Measurements from ENCODE around the gene MACROD2. TPM values are rescaled to one million over a fixed set of nuclear protein-coding genes. Genes with fewer than 3 reads are reported as not detected.

The MACROD2 gene
- total and polyA plus RNA-seq, 11 donors = 0.54 to 5.4 (median 2.4) TPM

- no peaks in the 10 kb centered on the region for H3K4me1 ChIP-seq
- H3K4me3 ChIP-seq = no peak overlapping the region
- H3K9me3 ChIP-seq = no peaks in the 10 kb centered on the region
- intact Hi-C loops (cut with DNase I) = no loop called here
- DNase-seq (no peak), ATAC-seq (no peak)
- TF ChIP-seq CTCF (IDR thresholded peaks at IDR 0.05) = no peak
- TF ChIP-seq POLR2A (IDR thresholded peaks at IDR 0.05) = no peak
- no peaks in the 10 kb centered on the region for H3K36me3 ChIP-seq
- H3K27me3 ChIP-seq = peaks cover 0 to 4% (median 0%) of the 10 kb centered on the region in 9 donors
- H3K27ac ChIP-seq = no peak overlapping the region
Observed at GRCh38 chr20:16018881-16019280, 2023.6 kb downstream of the MACROD2 start.

- no peaks in the 10 kb centered on the region for H3K36me3 ChIP-seq
- no peaks in the 10 kb centered on the region for H3K9me3 ChIP-seq
- WGBS, 4 donors = 59 to 64% (median 62%) methylated on average over 3 of the region's 3 CpGs
- H3K4me1 ChIP-seq = no peaks in the 10 kb centered on the region
- no peak for ATAC-seq
- peaks cover 0 to 4% (median 0%) of the 10 kb centered on the region in 9 donors for H3K27me3 ChIP-seq
- TF ChIP-seq POLR2A (IDR thresholded peaks at IDR 0.05) = no peak
- TF ChIP-seq CTCF (IDR thresholded peaks at IDR 0.05) = no peak
- no peak overlapping the region for H3K4me3 ChIP-seq
- H3K27ac ChIP-seq = no peak overlapping the region
- intact Hi-C loops (cut with DNase I) = no loop called here
- no peak for DNase-seq
Observed at GRCh38 chr20:16020971-16021370, 2025.7 kb downstream of the MACROD2 start.

- no peak for TF ChIP-seq POLR2A (IDR thresholded peaks at IDR 0.05)
- no peak for TF ChIP-seq CTCF (IDR thresholded peaks at IDR 0.05)
- intact Hi-C loops (cut with DNase I) = no loop called here
- DNase-seq = no peak
- 65 to 88% (median 71%) methylated on average over 1 of the region's 1 CpG for WGBS, 4 donors
- Histone ChIP-seq H3K9me3 (no peaks in the 10 kb centered on the region), H3K27ac (no peak overlapping the region), H3K4me1 (no peaks in the 10 kb centered on the region), H3K27me3 (no peaks in the 10 kb centered on the region), H3K4me3 (no peak overlapping the region), H3K36me3 (no peaks in the 10 kb centered on the region)
- ATAC-seq = no peak
Observed at GRCh38 chr20:16025084-16025483, 2029.8 kb downstream of the MACROD2 start.

- Histone ChIP-seq H3K9me3 (no peaks in the 10 kb centered on the region), H3K4me1 (no peaks in the 10 kb centered on the region), H3K36me3 (no peaks in the 10 kb centered on the region), H3K27ac (no peak overlapping the region), H3K27me3 (no peaks in the 10 kb centered on the region), H3K4me3 (no peak overlapping the region)
- ATAC-seq (no peak), DNase-seq (no peak)
- TF ChIP-seq POLR2A (IDR thresholded peaks at IDR 0.05) (no peak), CTCF (IDR thresholded peaks at IDR 0.05) (no peak)
- intact Hi-C loops (cut with DNase I) = no loop called here
Observed at GRCh38 chr20:16027686-16028085, 2032.4 kb downstream of the MACROD2 start.
